SIG-M5 treated with dmso at 0.1 percent for 504 hours (cell line): ENCODE measurements around the gene TSPAN7.

Experiments
- DNase-seq: peaks from one replicate; lab custom pipeline; 2025; ENCODE audit not compliant: unreplicated experiment; lab: John Stamatoyannopoulos, UW

Gene TSPAN7

GRCh38 chrX:38561126-38561868 lies at the start of gene TSPAN7:
Gene TSPAN7, plus strand, starts transcription at chrX:38561542. Its CDS starts 5 bp downstream, at chrX:38561547.
- DNase-seq: peak; percentile 31

DNA sequence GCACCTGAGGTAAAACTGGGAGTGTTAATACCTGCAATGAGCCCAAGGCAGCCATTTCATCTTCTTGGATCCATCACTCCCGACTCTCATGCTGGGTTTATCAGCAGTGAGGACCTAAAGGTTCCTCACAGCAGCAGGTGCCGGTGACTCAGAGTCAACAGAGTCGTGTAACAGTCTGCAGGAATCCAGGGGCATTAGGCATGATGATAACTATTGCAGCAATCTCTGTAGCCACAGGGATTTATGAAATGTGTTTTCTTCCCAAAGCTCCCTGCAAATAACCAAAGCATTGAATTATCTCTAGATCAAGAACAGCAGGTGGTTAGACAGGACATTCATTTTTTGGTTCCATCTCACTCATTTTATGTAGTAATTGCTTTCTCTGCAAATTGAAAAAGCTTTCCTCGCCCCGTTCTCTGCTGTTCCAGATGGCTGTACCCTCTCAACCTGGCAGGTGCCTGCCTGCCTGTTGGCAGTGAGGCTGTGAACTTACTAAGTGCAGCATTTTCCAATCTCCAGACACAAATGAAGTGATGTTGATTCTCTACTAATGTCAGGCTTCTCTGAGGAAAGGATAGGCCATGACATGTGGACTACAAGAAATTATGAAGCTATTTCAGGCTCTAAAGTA lies 48.1 kb upstream of the TSPAN7 start:
- DNase-seq: no peak

GRCh38 chrX:38514016-38514854 lies 47.1 kb upstream of the TSPAN7 start:
- no peak for DNase-seq

GRCh38 chrX:38515291-38515690 lies 46.1 kb upstream of the TSPAN7 start:
- DNase-seq: peak; percentile 12

DNA sequence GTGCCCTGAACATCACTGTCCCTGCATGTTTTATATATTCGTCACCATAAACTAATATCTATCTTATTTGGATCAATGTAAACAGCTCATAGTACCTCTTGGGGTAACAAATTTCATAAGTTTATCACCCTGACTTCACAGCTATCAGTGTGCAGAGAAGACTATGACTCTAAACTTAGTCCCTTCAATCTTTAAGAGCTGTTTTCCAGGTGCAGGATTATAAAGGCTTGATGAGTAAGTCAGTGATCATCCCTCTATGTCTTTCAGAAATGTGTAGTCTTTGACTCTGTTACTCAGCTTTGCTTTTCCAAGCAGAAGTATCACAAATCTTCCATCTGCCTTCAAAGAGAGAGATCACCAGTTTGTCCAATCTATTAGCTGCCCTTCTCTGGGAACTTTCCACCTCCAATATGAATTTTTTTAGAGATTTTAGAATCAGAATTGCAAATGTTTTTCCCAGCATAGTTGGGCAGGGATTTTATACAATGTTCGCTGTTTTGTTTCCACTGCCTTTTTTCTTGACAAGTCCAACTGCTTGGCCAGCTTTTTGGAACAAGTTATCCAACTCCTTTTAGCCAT lies 45.1 kb upstream of the TSPAN7 start:
- DNase-seq: no peak

DNA sequence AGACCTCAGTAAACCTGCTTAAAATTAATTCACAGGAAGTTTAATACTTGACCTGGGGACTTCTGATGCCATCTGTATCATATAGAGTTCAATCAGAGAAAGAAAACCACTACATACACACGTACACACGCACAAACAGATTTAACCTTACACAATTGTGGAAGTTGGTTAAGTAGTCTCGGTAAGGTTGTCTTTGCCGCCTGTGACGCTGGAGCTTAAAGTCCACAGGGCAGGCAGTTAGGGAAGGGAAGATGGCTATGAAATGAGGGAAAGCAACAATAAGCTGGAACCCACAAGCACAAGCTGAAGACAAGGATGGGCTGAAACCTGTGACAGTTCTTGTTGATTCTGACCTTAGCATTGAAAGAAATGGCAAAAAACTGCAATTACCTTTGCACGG lies 41.7 kb upstream of the TSPAN7 start:
- DNase-seq: no peak

DNA sequence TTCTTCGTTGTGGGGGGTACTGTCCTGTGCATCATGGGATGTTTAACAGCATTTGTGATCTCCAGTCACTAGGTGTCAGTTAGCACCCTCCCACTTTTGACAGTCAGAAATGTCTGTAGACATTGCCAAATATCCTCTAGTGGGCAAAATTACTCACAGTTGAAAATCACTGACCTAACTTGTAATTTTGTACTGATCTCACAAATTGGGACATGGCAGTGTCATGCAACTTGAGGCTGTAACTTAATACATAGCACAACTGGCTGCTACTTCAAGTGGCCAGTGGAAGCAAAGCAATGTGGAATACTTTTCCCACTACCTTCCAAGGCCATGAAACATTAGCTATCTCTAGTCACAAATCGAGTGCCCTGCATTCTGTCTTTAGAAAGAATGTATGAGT lies 23.2 kb upstream of the TSPAN7 start:
- DNase-seq: no peak

GRCh38 chrX:38539748-38540147 lies 21.6 kb upstream of the TSPAN7 start:
- no peak for DNase-seq

- no peak for DNase-seq
These were observed 12.8 kb upstream of the TSPAN7 start for GRCh38 chrX:38548508-38548907.

- DNase-seq: no peak
These were observed 8.6 kb upstream of the TSPAN7 start for GRCh38 chrX:38552721-38553120.

GRCh38 chrX:38558686-38559085 lies 2.7 kb upstream of the TSPAN7 start:
- no peak for DNase-seq

GRCh38 chrX:38560776-38561125 lies 591 bp upstream of the TSPAN7 start:
- no peak for DNase-seq

- DNase-seq: no peak
These were observed 793 bp downstream of the TSPAN7 start for GRCh38 chrX:38561951-38562719.

DNA sequence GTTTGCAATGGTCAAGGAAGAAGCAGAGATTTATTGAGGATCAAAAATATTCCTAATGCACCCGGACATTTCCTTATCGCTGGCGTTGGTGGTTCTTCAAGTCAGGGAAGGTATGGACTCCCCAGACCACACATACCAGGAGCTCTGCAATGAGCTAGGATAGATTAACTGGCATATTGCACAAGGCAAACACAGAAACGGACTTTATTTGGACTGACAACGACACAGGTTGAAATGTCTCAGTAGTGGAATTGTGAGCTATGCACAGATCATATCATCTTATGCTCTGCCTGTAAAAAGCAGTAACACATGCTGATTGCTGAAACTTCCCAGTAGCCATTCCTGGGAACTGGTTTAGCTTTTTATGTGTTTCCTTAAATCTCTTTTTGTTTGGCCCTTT lies 1.7 kb downstream of the TSPAN7 start:
- no peak for DNase-seq

DNA sequence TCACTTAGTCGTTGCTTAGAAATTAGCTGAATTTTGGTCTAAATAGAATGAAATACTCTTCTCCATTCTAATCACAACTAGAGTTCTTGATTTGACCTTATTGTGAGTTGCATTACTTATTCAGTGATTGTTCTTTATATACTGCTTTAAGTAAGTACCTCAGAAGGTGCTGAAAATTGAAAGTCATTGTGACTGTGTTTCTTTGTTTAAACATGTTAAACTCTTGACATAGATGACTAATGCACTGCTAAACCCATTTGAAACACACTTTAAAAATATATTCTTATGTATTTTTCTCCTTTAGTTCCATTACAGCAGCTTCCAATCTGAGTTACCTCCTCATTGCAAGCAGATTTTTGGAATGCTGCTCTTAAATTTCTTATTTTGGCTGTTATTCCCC lies 9.1 kb downstream of the TSPAN7 start:
- no peak for DNase-seq

GRCh38 chrX:38571058-38571457 lies 9.7 kb downstream of the TSPAN7 start:
- DNase-seq: no peak

DNA sequence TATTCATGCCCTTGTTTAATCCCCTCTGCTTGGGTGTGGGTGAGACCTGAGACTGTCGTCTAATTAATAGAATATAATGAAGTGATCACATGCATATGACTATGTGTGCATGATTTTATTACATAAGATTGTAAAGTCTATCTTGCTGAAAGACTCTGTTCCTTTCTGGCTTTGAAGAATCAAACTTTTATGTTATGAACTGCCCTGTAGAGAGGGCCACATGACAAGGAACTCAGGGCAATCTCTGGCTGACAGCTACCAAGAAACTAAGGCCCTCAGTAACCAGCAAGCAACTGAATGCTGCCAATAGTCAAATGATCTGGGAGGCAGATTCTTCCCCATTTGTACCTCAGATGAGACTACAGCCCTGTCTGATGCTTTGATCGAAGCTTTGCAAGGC lies 13.5 kb downstream of the TSPAN7 start:
- no peak for DNase-seq

DNA sequence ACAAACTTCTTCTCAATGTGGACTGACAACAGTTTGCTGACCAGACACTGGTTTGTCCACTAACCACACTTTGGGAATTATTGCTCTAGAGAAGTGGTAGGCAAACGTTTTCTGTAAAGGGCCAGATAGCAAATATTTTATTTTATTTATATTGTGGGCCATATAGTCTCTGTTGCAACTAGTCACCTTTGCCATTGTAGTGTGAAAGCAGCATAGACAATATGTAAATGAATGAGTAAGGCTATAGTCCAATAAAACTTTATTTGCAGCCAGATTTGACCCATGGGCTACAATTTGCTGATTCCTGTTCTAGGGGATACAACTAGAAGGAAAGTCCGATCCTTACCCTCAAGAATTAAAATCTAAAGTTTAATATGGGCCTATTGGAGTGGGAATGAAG lies 14.5 kb downstream of the TSPAN7 start:
- DNase-seq: no peak

DNA sequence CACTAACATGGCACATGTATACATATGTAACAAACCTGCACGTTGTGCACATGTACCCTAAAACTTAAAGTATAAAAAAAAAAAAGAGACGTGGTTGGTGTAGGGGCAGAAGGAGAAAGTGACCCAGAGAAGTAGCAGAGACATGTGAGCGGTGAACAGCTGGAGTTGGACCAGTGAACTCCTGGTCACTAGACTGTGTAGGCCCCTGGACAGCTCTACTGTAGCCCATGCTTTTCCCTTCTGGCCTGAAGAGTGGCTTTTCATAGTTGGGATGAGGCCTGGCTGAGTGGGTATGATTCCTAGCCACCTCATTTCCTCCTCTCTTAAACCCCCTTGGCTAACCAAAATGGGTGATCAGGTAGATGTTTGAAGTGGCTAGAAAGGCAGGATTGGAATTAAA lies 16.4 kb downstream of the TSPAN7 start:
- DNase-seq: no peak

- DNase-seq: no peak
These were observed 16.8 kb downstream of the TSPAN7 start for GRCh38 chrX:38578167-38578566.

GRCh38 chrX:38583181-38583580 lies 21.8 kb downstream of the TSPAN7 start:
- no peak for DNase-seq
